Activated CD4-positive, alpha-beta T cell treated with anti-CD3 and anti-CD28 coated beads, Interleukin-2, amount 50 U/mL, for 4 hours (primary cell): Measurements from ENCODE around the gene SCAMP1.
A peak's percentile ranks its signal among the peaks of the same experiment; 100 is the strongest.
"Not testable (repeated sequence)": the region's sequence is repeated elsewhere in the genome, so short reads cannot be mapped to it uniquely, and the experiment has no call there.

Experiments
- DNase-seq, 2 experiments: peaks; one replicate each; pipeline ENCODE4 v3.0.0-alpha.2; 2020

SCAMP1 gene

GRCh38 chr5:78359831-78360673 lies at the start of gene SCAMP1:
TSS of gene SCAMP1 (plus strand) at chr5:78360617. CDS start at chr5:78360672, 55 bp downstream.
- DNase-seq = peak; percentile 87 to 89

GRCh38 chr5:78317515-78317914 lies 42.9 kb upstream of the SCAMP1 start:
- no peak for DNase-seq

- no peak for DNase-seq
Observed at GRCh38 chr5:78318337-78318736, 42.1 kb upstream of the SCAMP1 start.

GRCh38 chr5:78320401-78320800 lies 40.0 kb upstream of the SCAMP1 start:
- DNase-seq = no peak

- DNase-seq = no peak
Observed at GRCh38 chr5:78323241-78323640, 37.2 kb upstream of the SCAMP1 start.

- no peak for DNase-seq
Observed at GRCh38 chr5:78326930-78327329, 33.5 kb upstream of the SCAMP1 start.

- DNase-seq = no peak
Observed at GRCh38 chr5:78327761-78328510, 32.5 kb upstream of the SCAMP1 start.

GRCh38 chr5:78328585-78329173 lies 31.7 kb upstream of the SCAMP1 start:
- DNase-seq = no peak

GRCh38 chr5:78331523-78332080 lies 28.8 kb upstream of the SCAMP1 start:
- DNase-seq = no peak

- no peak for DNase-seq
Observed at GRCh38 chr5:78334811-78335210, 25.6 kb upstream of the SCAMP1 start.

- no peak for DNase-seq
Observed at GRCh38 chr5:78335976-78336375, 24.4 kb upstream of the SCAMP1 start.

GRCh38 chr5:78336698-78337097 lies 23.7 kb upstream of the SCAMP1 start:
- DNase-seq = no peak

- no peak for DNase-seq
Observed at GRCh38 chr5:78339617-78340436, 20.6 kb upstream of the SCAMP1 start.

- DNase-seq = no peak
Observed at GRCh38 chr5:78341440-78341839, 19.0 kb upstream of the SCAMP1 start.

- DNase-seq = no peak
Observed at GRCh38 chr5:78345485-78345884, 14.9 kb upstream of the SCAMP1 start.

GRCh38 chr5:78353520-78353919 lies 6.9 kb upstream of the SCAMP1 start:
- no peak for DNase-seq

- no peak for DNase-seq
Observed at GRCh38 chr5:78354066-78354670, 6.2 kb upstream of the SCAMP1 start.

GRCh38 chr5:78355561-78355960 lies 4.9 kb upstream of the SCAMP1 start:
- DNase-seq = no peak

- DNase-seq = not testable (repeated sequence)
Observed at GRCh38 chr5:78359455-78359830, 974 bp upstream of the SCAMP1 start.

- DNase-seq = no peak
Observed at GRCh38 chr5:78360674-78360923, 182 bp downstream of the SCAMP1 start.

- DNase-seq = peak; percentile 69 to 71
Observed at GRCh38 chr5:78360924-78361630, 660 bp downstream of the SCAMP1 start.

GRCh38 chr5:78361631-78361993 lies 1.2 kb downstream of the SCAMP1 start:
- no peak for DNase-seq
